Measurements from ENCODE around the gene NFE2. TPM values are rescaled to one million over a fixed set of nuclear protein-coding genes. Genes with fewer than 3 reads are reported as not detected.
"Not testable (repeated sequence)": the region's sequence is repeated elsewhere in the genome, so short reads cannot be mapped to it uniquely, and the experiment has no call there.

Gene NFE2
- polyA plus RNA-seq, 3 donors: 0.28 to 10.6 (median 5.3) TPM

GRCh38 chr12:54286042-54287030, 14.5 kb downstream of the NFE2 start:
- H3K27ac ChIP-seq (ENCODE audit: low read depth, low read length): no peak overlapping the region
- WGBS, 3 donors: 43 to 60% (median 55%) methylated on average over 12 of the region's 12 CpGs

GRCh38 chr12:54285150-54286041, 15.4 kb downstream of the NFE2 start:
- H3K27ac ChIP-seq (ENCODE audit: low read depth, low read length): no peak overlapping the region
- 52 to 60% (median 56%) methylated on average over 5 of the region's 5 CpGs for WGBS, 3 donors

DNA sequence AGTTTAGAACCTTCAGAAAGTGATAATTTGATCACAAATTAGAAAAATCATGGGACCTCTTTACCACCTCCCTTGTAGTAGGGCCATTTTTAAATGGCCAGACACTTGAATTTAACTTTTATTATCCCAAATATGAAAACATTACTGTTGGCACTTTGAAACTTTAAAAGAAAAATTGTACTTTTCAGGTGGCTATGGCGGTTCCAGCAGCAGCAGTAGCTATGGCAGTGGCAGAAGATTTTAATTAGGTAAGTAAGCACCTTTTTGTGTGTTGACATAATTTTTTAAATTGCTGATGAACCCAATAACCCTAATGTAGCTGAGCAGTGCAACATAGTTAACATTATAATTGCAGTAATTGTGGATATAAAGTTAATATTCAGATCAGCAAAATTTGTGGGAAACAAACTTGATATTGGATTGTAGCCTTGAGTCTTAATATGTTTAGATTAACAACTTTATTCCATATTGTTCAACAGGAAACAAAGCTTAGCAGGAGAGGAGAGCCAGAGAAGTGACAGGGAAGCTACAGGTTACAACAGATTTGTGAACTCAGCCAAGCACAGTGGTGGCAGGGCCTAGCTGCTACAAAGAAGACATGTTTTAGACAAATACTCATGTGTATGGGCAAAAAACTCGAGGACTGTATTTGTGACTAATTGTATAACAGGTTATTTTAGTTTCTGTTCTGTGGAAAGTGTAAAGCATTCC, 16.6 kb downstream of the NFE2 start:
- not testable (repeated sequence) for H3K27ac ChIP-seq (ENCODE audit: low read depth, low read length)
- WGBS, 3 donors: 38 to 54% (median 54%) methylated on average over 1 of the region's 2 CpGs

DNA sequence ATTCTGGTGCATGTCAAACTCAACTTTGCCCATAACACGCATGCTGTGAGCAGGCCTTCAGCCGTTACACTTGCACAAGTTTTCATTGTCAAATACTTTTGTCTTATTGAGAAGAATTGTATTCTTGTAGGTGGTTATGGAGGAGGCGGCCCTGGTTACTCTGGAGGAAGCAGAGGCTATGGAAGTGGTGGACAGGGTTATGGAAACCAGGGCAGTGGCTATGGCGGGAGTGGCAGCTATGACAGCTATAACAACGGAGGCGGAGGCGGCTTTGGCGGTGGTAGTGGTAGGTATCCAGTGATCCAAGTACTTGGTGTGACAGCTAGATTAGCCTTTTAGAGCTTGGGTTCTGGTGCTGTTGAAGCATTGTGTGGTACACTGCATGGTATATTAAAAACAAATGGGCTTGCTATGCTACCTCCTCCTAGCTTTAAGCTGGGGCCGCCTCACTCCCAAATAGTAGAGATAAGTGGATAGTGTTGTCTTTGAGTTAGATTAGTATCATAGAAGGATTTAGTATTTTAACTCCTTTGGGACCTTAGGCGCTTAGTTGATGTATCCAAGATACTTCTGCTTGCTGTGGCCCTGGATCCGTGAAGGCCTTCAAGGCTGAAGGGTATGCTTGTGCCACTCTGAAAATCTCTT, 17.7 kb downstream of the NFE2 start:
- WGBS, 3 donors: 16 to 40% (median 32%) methylated on average over 11 of the region's 11 CpGs
- no peak overlapping the region for H3K27ac ChIP-seq (ENCODE audit: low read depth, low read length)

GRCh38 chr12:54281694-54282093, 19.1 kb downstream of the NFE2 start:
- WGBS, 3 donors: 3 to 16% (median 15%) methylated on average over 4 of the region's 4 CpGs

GRCh38 chr12:54281261-54281638, 19.6 kb downstream of the NFE2 start:
- peak overlapping the region; percentile 97 for H3K27ac ChIP-seq (ENCODE audit: low read depth, low read length)
- WGBS, 3 donors: 0 to 1% (median 0%) methylated on average over 10 of the region's 10 CpGs

More at GRCh38 chr12:54281694-54282093, 19.1 kb downstream of the NFE2 start:
- H3K27ac ChIP-seq (ENCODE audit: low read depth, low read length): not testable (repeated sequence)

- WGBS, 3 donors: 0 to 1% (median 1%) methylated on average over 48 of the region's 48 CpGs
- H3K27ac ChIP-seq (ENCODE audit: low read depth, low read length): peak within 1 kb of the TSS; percentile 97
These were observed 20.2 kb downstream of the NFE2 start, which contains the start of gene HNRNPA1 for GRCh38 chr12:54280468-54281260. TSS of gene HNRNPA1 (plus strand) at chr12:54280726. CDS start at chr12:54280808, 82 bp downstream.

DNA sequence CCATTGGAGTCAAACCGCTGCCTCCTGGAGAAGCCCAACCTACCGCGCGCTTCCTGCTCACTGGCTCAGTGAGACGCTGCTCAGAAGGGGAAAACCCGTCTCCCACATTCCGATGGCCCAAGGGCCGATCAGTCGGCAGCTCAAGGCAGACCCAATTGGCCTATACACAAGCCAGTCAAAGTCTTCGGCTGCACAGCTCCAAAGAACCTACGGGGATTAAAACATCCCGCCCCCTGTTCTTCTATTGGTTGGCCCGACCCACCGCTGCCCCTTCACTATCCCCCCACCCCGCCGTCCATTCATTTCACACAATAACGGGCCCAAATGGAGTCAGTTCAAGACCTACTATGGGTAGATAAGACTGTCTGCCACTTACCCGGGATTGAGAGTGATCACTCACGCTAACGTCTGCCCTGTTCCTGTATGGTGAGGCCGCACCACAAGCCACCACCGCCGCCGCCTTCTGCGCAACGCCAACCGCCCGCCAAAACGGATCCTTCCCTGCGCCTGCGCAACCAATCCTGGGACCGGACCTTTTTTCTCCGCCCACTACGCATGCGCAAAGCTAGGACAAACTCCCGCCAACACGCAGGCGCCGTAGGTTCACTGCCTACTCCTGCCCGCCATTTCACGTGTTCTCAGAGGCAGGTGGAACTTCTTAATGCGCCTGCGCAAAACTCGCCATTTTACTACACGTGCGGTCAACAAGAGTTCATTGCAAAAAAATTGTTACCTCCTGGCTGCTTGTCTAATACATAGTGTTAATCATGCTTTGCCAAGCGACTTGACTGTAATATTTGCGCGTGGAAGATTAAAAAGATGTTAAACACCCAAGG, 21.0 kb downstream of the NFE2 start, which contains the start of gene CBX5:
Gene CBX5 (minus strand): TSS at position 491 of the 836 bp plus-strand sequence. CDS start 22,472 bp downstream, outside the sequence.
- 0% methylated on average over 49 of the region's 49 CpGs for WGBS, 3 donors

GRCh38 chr12:54279227-54279631, 21.6 kb downstream of the NFE2 start:
- WGBS, 3 donors: 0 to 1% (median 1%) methylated on average over 19 of the region's 19 CpGs
- H3K27ac ChIP-seq (ENCODE audit: low read depth, low read length): peak overlapping the region; percentile 70

More for the DNA sequence above, 21.0 kb downstream of the NFE2 start, which contains the start of gene CBX5:
- peak within 1 kb of the TSS; percentile 97 for H3K27ac ChIP-seq (ENCODE audit: low read depth, low read length)

- WGBS, 3 donors: 27 to 53% (median 42%) methylated on average over 5 of the region's 5 CpGs
- H3K27ac ChIP-seq (ENCODE audit: low read depth, low read length): no peak overlapping the region
These were observed 23.0 kb downstream of the NFE2 start for GRCh38 chr12:54277823-54278276.

- WGBS, 3 donors: 89 to 92% (median 90%) methylated on average over 3 of the region's 3 CpGs
- no peak overlapping the region for H3K27ac ChIP-seq (ENCODE audit: low read depth, low read length)
These were observed 24.4 kb downstream of the NFE2 start for GRCh38 chr12:54276368-54276767.

DNA sequence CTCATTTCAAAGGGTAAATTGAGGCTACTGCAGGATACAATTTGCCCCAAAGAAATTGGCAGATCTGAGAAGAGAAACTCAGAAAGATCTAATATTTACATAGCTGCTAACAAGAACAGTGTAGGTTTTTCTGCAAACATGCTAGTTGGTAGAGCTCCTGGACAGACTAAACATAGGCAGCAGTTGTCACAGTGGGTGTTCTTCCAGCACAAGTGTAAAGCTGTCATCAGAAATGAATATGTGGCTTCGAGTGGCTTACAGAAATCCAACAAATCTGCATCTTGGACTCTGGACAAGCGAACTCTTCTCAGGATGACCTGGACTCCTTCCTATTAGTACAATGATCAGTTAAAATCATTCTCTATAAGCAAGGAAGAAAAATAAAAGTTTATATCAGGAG, 26.8 kb downstream of the NFE2 start:
- 47 to 88% (median 86%) methylated on average over 2 of the region's 2 CpGs for WGBS, 3 donors
- H3K27ac ChIP-seq (ENCODE audit: low read depth, low read length): no peak overlapping the region

GRCh38 chr12:54272214-54272613, 28.6 kb downstream of the NFE2 start:
- 73 to 79% (median 76%) methylated on average over 1 of the region's 1 CpG for WGBS, 3 donors

DNA sequence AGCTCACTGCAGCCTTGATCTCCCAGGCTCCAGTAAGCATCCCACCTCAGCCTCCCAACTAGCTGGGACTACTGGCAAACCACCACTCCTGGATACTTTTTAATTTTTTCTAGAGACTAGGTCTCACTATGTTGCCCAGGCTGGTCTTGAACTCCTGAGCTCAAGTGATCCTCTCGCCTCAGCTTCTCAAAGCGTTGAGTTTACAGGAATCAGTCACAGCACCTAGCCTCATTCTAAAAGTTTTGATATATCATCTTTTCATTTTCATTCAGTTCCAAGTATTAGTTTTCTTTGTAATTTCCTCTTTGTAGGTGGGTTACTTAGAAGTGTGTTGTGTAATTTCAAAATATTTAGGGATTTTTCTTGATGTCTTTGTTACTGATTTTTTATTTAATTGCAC, 30.5 kb downstream of the NFE2 start:
- WGBS, 3 donors: 89 to 96% (median 95%) methylated on average over 2 of the region's 2 CpGs

More at GRCh38 chr12:54272214-54272613, 28.6 kb downstream of the NFE2 start:
- no peak overlapping the region for H3K27ac ChIP-seq (ENCODE audit: low read depth, low read length)

DNA sequence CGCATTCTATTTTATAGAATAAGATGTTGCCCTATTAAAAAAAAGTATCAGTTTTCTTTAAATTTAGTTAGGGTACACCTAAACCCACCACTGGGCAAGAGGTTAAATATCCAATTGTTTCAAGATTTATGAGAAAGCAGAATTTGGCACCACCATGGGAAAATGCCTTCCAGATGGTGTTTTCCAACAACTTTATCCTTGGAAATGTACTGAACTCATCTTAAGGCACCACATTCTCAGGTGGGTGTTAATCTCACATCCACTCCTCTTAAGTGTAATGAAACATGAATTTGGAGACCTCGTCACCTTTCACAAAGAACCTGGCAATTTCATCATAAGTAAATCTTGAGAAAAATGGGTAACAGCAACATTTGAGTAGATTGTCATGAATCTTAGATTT, 34.0 kb downstream of the NFE2 start:
- H3K27ac ChIP-seq (ENCODE audit: low read depth, low read length): no peak overlapping the region
- 97 to 100% (median 100%) methylated on average over 2 of the region's 2 CpGs for WGBS, 3 donors

More for the DNA sequence above, 30.5 kb downstream of the NFE2 start:
- no peak overlapping the region for H3K27ac ChIP-seq (ENCODE audit: low read depth, low read length)

GRCh38 chr12:54265364-54265812, 35.4 kb downstream of the NFE2 start:
- no peak overlapping the region for H3K27ac ChIP-seq (ENCODE audit: low read depth, low read length)
- WGBS, 3 donors: 90 to 94% (median 93%) methylated on average over 4 of the region's 4 CpGs
